Cardiac muscle cell (in vitro differentiated cells and primary cell): Measurements from ENCODE around the gene ZACN. TPM values are rescaled to one million over a fixed set of nuclear protein-coding genes. Genes with fewer than 3 reads are reported as not detected.

Source experiments
- DNase-seq, 2 donors: peaks; one replicate each; pipeline versions ENCODE4 v3.0.0 to v3.0.0-alpha.2; 2010 to 2017; ENCODE audit warnings: low read depth in 1 of 2, low spot score in 1 of 2
- H3K27ac ChIP-seq: fragments of 200-600 bp; sonication (generic); 2 replicates; pipeline ENCODE4 v1.5.1; 2016
- H3K27me3 ChIP-seq: fragments of 200-600 bp; sonication (generic); 2 replicates; pipeline ENCODE4 v1.6.0; 2016; ENCODE audit warnings: control low read depth
- H3K36me3 ChIP-seq: fragments of 200-600 bp; sonication (generic); 2 replicates; pipeline ENCODE4 v1.5.1; 2016; ENCODE audit warnings: control low read depth
- H3K4me1 ChIP-seq: fragments of 200-600 bp; sonication (generic); 2 replicates; pipeline ENCODE4 v1.8.1; 2017; ENCODE audit warnings: low read depth, mild to moderate bottlenecking, mixed run types
- H3K4me3 ChIP-seq: fragments of 200-600 bp; sonication (generic); 2 replicates; pipeline ENCODE4 v1.5.1; 2016; ENCODE audit warnings: mild to moderate bottlenecking
- H3K9me3 ChIP-seq: fragments of 200-600 bp; sonication (generic); 2 replicates; pipeline ENCODE4 v1.5.1; 2017; ENCODE audit warnings: low read depth, mild to moderate bottlenecking, control low read depth
- CTCF ChIP-seq: IDR thresholded peaks from 2 replicates; pipeline ENCODE4 v1.5.1; 2012; ENCODE audit warnings: low read depth, mild to moderate bottlenecking, low read length
- polyA plus RNA-seq: library from polyadenylated mRNA; unstranded; fragments of >200 nt; fragmentation: Nextera tagmentation; extraction: Ambion mirVana; gene quantifications from 2 replicates; pipeline ENCODE4 v1.2.1, GENCODE V29; 2016
- total RNA-seq: library from RNA; depleted of rRNA; stranded (reverse); fragments of >200 nt; gene quantifications from 2 replicates; pipeline ENCODE4 v1.2.3, GENCODE V29; 2016

ZACN gene
- total RNA-seq (not detected in 2 replicates), polyA plus RNA-seq (5.8 and 33.8 TPM in 2 replicates)

DNA sequence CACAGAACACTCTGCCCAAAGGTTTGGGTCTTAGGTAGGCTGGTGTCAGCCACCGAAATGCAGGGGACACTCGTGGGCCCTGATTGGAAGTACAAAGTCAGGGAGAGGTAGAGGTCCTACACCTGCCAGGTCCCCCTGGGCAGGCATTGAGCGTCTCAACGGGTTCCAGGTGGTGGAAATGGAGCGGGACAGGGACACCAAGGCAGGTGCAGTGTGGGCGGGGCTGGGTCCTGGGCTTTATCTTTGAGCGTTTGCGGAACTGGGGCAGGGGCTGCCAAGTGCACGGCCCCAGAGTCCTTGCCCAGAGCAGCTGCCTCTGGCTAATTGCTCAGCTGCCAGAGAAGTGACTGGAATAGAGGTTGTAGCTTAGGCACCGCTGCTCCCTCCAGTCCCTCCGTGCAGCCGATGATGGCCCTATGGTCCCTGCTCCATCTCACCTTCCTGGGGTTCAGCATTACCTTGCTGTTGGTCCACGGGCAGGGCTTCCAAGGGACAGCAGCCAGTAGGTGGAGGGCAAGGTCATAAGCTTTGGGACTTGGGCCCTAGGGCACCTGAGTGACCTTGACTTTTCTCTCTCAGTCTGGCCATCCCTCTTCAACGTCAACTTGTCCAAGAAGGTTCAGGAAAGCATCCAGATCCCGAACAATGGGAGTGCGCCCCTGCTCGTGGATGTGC, at the start of gene ZACN:
Gene ZACN (plus strand): TSS at position 323 of the 675 bp plus-strand sequence. CDS start 83 bp downstream, at position 406.
- no peak for TF ChIP-seq CTCF
- peaks cover 29% of the 10 kb centered on the region for H3K4me1 ChIP-seq

DNA sequence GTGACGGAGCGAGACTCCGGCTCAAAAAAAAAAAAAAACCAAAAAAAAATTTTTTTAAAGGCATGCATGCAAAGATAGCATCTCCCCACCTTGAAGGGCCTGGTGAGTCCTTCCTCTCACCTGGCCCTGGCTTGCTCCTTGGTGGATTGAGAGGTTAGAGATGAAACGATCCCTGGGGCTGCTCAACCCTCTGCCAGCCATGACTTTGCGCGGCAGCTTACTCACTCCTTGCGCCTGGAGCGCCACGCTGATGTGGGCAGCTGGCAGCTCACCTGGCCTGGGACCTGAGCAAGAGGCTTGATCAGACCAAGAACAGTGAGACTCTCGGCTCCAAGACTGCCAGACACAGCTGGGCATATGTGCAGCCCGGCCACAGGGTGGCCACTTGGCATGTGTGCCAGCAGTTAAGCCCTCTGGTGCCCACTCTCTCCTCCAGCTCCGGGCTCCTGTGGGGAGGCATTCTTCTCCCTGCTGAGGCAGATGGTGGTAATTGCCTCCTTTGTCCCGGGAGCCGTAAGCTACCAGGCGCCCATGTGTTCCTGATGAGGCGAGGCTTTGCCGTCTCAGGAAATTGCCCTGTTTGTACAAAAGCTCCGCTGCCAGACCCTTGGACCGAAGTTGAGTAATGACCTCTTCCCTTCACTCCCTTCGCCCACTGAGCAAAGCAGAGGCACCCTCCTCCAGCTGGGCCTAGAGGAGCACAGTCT, 46.8 kb upstream of the ZACN start:
- H3K4me3 ChIP-seq, result no peak overlapping the region
- H3K27me3 ChIP-seq, result no peaks in the 10 kb centered on the region
- no peaks in the 10 kb centered on the region for H3K36me3 ChIP-seq
- no peaks in the 10 kb centered on the region for H3K9me3 ChIP-seq
- no peak overlapping the region for H3K27ac ChIP-seq
- DNase-seq, result no peak
- no peak for TF ChIP-seq CTCF
- peaks cover 25% of the 10 kb centered on the region for H3K4me1 ChIP-seq

More for the DNA sequence above, at the start of gene ZACN:
- Histone ChIP-seq H3K36me3 (no peaks in the 10 kb centered on the region), H3K4me3 (no peak within 1 kb of the TSS), H3K27ac (peak within 1 kb of the TSS; percentile 59), H3K9me3 (no peaks in the 10 kb centered on the region), H3K27me3 (peaks cover 47% of the 10 kb centered on the region)
- no peak for DNase-seq

DNA sequence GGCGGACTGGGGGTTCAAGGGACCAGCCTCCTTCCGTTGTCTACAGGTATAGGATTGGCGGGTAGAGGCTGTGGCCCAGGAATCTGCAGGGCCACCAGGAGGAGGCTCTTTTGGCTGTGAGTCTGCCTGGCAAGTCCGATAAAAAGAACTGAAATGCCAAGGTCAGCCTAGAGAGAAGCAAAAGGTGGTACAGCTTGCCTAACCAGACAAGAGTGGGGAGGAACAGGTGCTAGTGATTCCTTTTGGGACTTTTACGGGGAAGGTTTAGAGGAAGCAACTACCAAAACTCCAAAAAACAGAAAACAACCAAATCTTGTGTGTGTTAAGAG, 46.2 kb upstream of the ZACN start:
- H3K27me3 ChIP-seq, result no peaks in the 10 kb centered on the region
- no peak overlapping the region for H3K27ac ChIP-seq
- H3K4me3 ChIP-seq, result no peak overlapping the region
- H3K9me3 ChIP-seq, result no peaks in the 10 kb centered on the region
- DNase-seq, result no peak
- H3K36me3 ChIP-seq, result no peaks in the 10 kb centered on the region
- no peak for TF ChIP-seq CTCF
- peaks cover 25% of the 10 kb centered on the region for H3K4me1 ChIP-seq

DNA sequence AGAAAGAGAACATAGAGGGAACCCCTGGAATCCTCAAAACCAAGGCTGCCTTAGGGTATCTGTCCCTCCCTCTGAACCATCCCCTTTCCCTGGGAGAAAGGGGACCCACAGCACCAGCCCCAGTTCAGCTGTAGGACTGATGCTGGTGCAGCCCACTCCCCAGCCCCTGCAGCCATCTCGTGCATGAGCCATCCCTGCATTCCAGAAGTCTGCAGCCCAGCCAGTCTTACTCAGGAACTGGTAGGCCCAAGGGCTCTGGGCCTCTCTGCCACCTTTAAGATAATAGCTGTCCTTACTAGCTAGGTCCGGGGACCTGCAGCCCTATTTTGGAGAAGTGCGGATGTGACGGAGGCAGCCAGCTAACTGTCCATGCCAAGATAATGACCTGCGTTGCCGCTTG, 45.8 kb upstream of the ZACN start:
- DNase-seq, result no peak
- Histone ChIP-seq H3K27ac (no peak overlapping the region), H3K4me3 (no peak overlapping the region), H3K36me3 (no peaks in the 10 kb centered on the region), H3K4me1 (peaks cover 25% of the 10 kb centered on the region), H3K27me3 (no peaks in the 10 kb centered on the region), H3K9me3 (no peaks in the 10 kb centered on the region)
- TF ChIP-seq CTCF, result no peak

DNA sequence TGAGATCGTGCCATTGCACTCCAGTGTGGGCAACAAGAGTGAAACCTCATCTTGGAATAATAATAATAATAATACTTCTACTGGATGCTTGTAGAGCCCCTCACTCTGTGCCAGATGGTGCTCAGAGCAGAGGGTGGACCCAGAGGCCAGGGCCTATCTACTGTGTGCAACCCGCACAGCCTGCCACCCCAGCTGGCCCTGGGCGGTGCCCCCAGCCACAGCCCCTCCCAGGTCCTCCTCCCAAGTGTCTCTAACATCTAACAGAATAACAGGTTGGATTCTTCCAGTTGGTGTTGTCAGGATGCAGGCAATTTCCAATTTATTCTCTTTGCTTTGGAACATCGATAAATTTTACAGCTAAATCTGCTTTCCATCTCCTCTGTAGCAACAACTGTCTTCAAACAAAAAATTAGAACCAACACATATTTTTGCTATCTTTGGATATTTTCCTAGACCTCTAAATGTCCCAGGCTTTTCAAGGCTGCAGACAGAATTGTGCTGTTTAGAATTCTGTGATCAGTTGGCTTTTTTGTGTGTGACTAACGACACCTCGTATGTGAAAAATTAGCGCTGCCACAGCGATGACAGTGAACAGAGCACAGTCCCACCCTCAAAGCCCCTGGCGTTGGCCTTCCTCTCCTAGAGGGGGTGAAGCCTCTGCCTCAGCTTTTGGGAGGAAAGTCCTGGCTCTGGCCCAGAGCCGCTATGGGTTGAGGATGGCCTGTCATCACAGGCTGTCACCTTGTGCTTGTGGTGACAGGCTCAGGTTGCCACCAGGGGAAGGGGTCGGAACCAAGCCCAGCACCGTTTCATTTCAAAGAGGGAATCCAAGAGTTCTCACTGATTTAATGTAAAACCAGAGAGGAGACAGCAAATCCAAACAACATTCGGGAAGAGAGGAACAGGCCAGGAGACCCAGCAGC, 44.3 kb upstream of the ZACN start:
- H3K27ac ChIP-seq, result peak overlapping the region; percentile 62
- no peak overlapping the region for H3K4me3 ChIP-seq
- peaks cover 15% of the 10 kb centered on the region for H3K4me1 ChIP-seq
- peaks cover 9% of the 10 kb centered on the region for H3K36me3 ChIP-seq
- H3K27me3 ChIP-seq, result no peaks in the 10 kb centered on the region
- TF ChIP-seq CTCF, result no peak
- no peak for DNase-seq
- no peaks in the 10 kb centered on the region for H3K9me3 ChIP-seq
